ENCODE measurements around the gene TTLL12.

Gene TTLL12

GRCh38 chr22:43174941-43175531 lies 11.9 kb downstream of the TTLL12 start:
- ChIA-PET CTCF (no interaction called here), POLR2A (no interaction called here)
- no peak for DNase-seq (ENCODE audit: low read depth, low spot score)
- no peak for TF ChIP-seq CTCF (IDR thresholded peaks at IDR 0.05; ENCODE audit: insufficient read depth, low read length, missing control alignments)
- H3K4me3 ChIP-seq (ENCODE audit: low read depth, low read length) = no peak overlapping the region

- POLR2A ChIA-PET = no interaction called here
- CTCF ChIA-PET = interaction anchor here (0.7 kb wide), 1 partner anchor 13 kb away, joined by 3 read pairs; no protein-coding TSS in a partner anchor
- no peak for TF ChIP-seq CTCF (IDR thresholded peaks at IDR 0.05; ENCODE audit: insufficient read depth, low read length, missing control alignments)
- H3K4me3 ChIP-seq (ENCODE audit: low read depth, low read length) = no peak overlapping the region
- no peak for DNase-seq (ENCODE audit: low read depth, low spot score)
Measured at GRCh38 chr22:43173976-43174720, 12.8 kb downstream of the TTLL12 start.

- ChIA-PET POLR2A (no interaction called here), CTCF (interaction anchor here (0.7 kb wide), 1 partner anchor 14 kb away, joined by 3 read pairs; no protein-coding TSS in a partner anchor)
- H3K4me3 ChIP-seq (ENCODE audit: low read depth, low read length) = no peak overlapping the region
- no peak for DNase-seq (ENCODE audit: low read depth, low spot score)
- TF ChIP-seq CTCF (IDR thresholded peaks at IDR 0.05; ENCODE audit: insufficient read depth, low read length, missing control alignments) = no peak
Measured at GRCh38 chr22:43173566-43173965, 13.4 kb downstream of the TTLL12 start.

- no peak overlapping the region for H3K4me3 ChIP-seq (ENCODE audit: low read depth, low read length)
- ChIA-PET POLR2A (no interaction called here), CTCF (interaction anchor here (1.5 kb wide), 1 partner anchor 16 kb away, joined by 3 read pairs; no protein-coding TSS in a partner anchor)
- TF ChIP-seq CTCF (IDR thresholded peaks at IDR 0.05; ENCODE audit: insufficient read depth, low read length, missing control alignments) = no peak
- no peak for DNase-seq (ENCODE audit: low read depth, low spot score)
Measured at GRCh38 chr22:43172191-43172590, 14.7 kb downstream of the TTLL12 start.

GRCh38 chr22:43171607-43172006 lies 15.3 kb downstream of the TTLL12 start:
- H3K4me3 ChIP-seq (ENCODE audit: low read depth, low read length) = no peak overlapping the region
- DNase-seq (ENCODE audit: low read depth, low spot score) = no peak
- ChIA-PET POLR2A (interaction anchor here (0.6 kb wide), 1 partner anchor 393 kb away, joined by 3 read pairs; no protein-coding TSS in a partner anchor), CTCF (interaction anchor here (1.0 to 1.5 kb wide), 2 partner anchors 16 kb away, joined by 3 read pairs; no protein-coding TSS in a partner anchor)
- no peak for TF ChIP-seq CTCF (IDR thresholded peaks at IDR 0.05; ENCODE audit: insufficient read depth, low read length, missing control alignments)

GRCh38 chr22:43171019-43171491 lies 15.9 kb downstream of the TTLL12 start:
- POLR2A ChIA-PET = no interaction called here
- CTCF ChIA-PET = interaction anchor here (1.0 kb wide), 1 partner anchor 16 kb away, joined by 3 read pairs; no protein-coding TSS in a partner anchor
- H3K4me3 ChIP-seq (ENCODE audit: low read depth, low read length) = no peak overlapping the region
- TF ChIP-seq CTCF (IDR thresholded peaks at IDR 0.05; ENCODE audit: insufficient read depth, low read length, missing control alignments) = no peak
- DNase-seq (ENCODE audit: low read depth, low spot score) = no peak

All from AG04449 (cell line).